ENCODE data around the gene MAST2.

Gene MAST2

GRCh38 chr1:45894921-45895320 is 91.5 kb downstream of the MAST2 start:
- Histone ChIP-seq H3K4me3 (IDR thresholded peaks at IDR 0.05; ENCODE audit: insufficient read depth, low read depth, low read length) (no peak overlapping the region), H3K9ac (no peak overlapping the region), H3K36me3 (ENCODE audit: insufficient read depth) (no peaks in the 10 kb centered on the region), H3K27ac (no peak overlapping the region), H2AFZ (ENCODE audit: low read depth) (no peak overlapping the region), H3K27me3 (ENCODE audit: insufficient read depth, low read depth) (no peaks in the 10 kb centered on the region), H3K4me2 (no peak overlapping the region), H4K20me1 (ENCODE audit: insufficient read depth) (no peaks in the 10 kb centered on the region), H3K4me1 (ENCODE audit: low read depth, poor library complexity, severe bottlenecking) (no peaks in the 10 kb centered on the region), H3K79me2 (ENCODE audit: insufficient read depth, low read depth) (no peaks in the 10 kb centered on the region)
- no peak for TF ChIP-seq CTCF (conservative IDR thresholded peaks at IDR 0.05; ENCODE audit: low read depth, low read length)

- Histone ChIP-seq H3K4me3 (IDR thresholded peaks at IDR 0.05; ENCODE audit: insufficient read depth, low read depth, low read length) (no peak overlapping the region), H2AFZ (ENCODE audit: low read depth) (no peak overlapping the region), H3K4me1 (ENCODE audit: low read depth, poor library complexity, severe bottlenecking) (no peaks in the 10 kb centered on the region), H3K36me3 (ENCODE audit: insufficient read depth) (no peaks in the 10 kb centered on the region), H3K79me2 (ENCODE audit: insufficient read depth, low read depth) (no peaks in the 10 kb centered on the region), H4K20me1 (ENCODE audit: insufficient read depth) (no peaks in the 10 kb centered on the region), H3K4me2 (no peak overlapping the region), H3K9ac (no peak overlapping the region), H3K27ac (no peak overlapping the region), H3K27me3 (ENCODE audit: insufficient read depth, low read depth) (no peaks in the 10 kb centered on the region)
- no peak for TF ChIP-seq CTCF (conservative IDR thresholded peaks at IDR 0.05; ENCODE audit: low read depth, low read length)
These were observed 92.0 kb downstream of the MAST2 start for GRCh38 chr1:45895406-45895805.

- H3K27ac ChIP-seq: no peak overlapping the region
- no peaks in the 10 kb centered on the region for H3K36me3 ChIP-seq (ENCODE audit: insufficient read depth)
- peaks cover 5% of the 10 kb centered on the region for H3K4me1 ChIP-seq (ENCODE audit: low read depth, poor library complexity, severe bottlenecking)
- H4K20me1 ChIP-seq (ENCODE audit: insufficient read depth): no peaks in the 10 kb centered on the region
- TF ChIP-seq CTCF (conservative IDR thresholded peaks at IDR 0.05; ENCODE audit: low read depth, low read length): no peak
- H3K79me2 ChIP-seq (ENCODE audit: insufficient read depth, low read depth): 0 out of 2 replicates have a peak, but pooled peaks cover 6% of the 10 kb centered on the region
- no peak overlapping the region for H3K9ac ChIP-seq
- no peaks in the 10 kb centered on the region for H3K27me3 ChIP-seq (ENCODE audit: insufficient read depth, low read depth)
- no peak overlapping the region for H3K4me2 ChIP-seq
- no peak overlapping the region for H2AFZ ChIP-seq (ENCODE audit: low read depth)
- no peak overlapping the region for H3K4me3 ChIP-seq (IDR thresholded peaks at IDR 0.05; ENCODE audit: insufficient read depth, low read depth, low read length)
These were observed 103.5 kb downstream of the MAST2 start for GRCh38 chr1:45906883-45907282.

- Histone ChIP-seq H3K27me3 (ENCODE audit: insufficient read depth, low read depth) (no peaks in the 10 kb centered on the region), H2AFZ (ENCODE audit: low read depth) (no peak overlapping the region), H3K4me1 (ENCODE audit: low read depth, poor library complexity, severe bottlenecking) (peaks cover 5% of the 10 kb centered on the region), H3K9ac (no peak overlapping the region), H3K36me3 (ENCODE audit: insufficient read depth) (no peaks in the 10 kb centered on the region), H4K20me1 (ENCODE audit: insufficient read depth) (no peaks in the 10 kb centered on the region), H3K4me3 (IDR thresholded peaks at IDR 0.05; ENCODE audit: insufficient read depth, low read depth, low read length) (no peak overlapping the region), H3K79me2 (ENCODE audit: insufficient read depth, low read depth) (0 out of 2 replicates have a peak, but pooled peaks cover 6% of the 10 kb centered on the region), H3K27ac (no peak overlapping the region), H3K4me2 (no peak overlapping the region)
- no peak for TF ChIP-seq CTCF (conservative IDR thresholded peaks at IDR 0.05; ENCODE audit: low read depth, low read length)
These were observed 105.3 kb downstream of the MAST2 start for GRCh38 chr1:45908611-45909140.
